Measurements from ENCODE around the gene BCL6.

The BCL6 gene

DNA sequence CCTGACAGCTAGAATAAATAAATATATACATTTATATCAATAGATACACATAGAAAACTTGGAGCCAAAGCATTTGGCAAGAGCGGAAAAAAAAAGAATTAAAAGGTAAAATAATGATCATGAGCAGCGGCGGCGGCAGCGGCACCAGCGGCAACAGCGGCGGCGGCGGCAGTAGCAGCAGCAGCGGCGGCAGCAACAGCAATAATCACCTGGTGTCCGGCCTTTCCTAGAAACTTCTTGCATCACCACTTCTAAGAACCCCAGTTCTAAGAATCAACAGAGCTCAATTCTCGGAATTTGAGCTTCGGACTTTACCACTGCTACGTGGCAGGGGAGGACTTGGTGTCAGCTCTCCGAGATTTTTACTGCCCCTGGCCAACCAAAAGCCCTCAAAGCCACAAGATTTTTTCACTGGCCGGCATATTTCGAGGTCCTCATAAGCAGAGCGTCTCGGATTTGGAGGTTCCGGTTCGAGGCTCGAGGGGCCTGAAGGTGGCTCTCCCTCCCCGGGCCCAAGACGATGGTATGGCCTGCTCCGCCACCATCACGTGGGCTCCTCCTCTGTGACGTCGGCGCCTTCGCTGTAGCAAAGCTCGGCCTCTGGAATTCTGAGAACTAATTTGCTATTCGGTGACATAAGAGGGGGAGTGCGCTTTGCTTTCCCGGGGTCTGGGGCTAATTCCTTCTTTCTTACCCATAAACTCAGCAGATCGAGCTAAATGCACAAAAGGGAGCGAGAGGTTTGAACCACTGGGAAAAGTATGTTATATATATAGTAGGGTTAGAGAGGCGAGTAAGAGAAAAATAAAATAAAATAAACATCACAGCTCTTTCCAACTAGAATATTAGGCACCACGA is at the start of gene BCL6:
Gene BCL6, minus strand, starts transcription at position 268 of the 858 bp plus-strand sequence. CDS start 11,775 bp downstream, outside the sequence.
- DNase-seq (ENCODE audit: low read depth in 2 of 2) = peak; percentile 74 to 80

DNA sequence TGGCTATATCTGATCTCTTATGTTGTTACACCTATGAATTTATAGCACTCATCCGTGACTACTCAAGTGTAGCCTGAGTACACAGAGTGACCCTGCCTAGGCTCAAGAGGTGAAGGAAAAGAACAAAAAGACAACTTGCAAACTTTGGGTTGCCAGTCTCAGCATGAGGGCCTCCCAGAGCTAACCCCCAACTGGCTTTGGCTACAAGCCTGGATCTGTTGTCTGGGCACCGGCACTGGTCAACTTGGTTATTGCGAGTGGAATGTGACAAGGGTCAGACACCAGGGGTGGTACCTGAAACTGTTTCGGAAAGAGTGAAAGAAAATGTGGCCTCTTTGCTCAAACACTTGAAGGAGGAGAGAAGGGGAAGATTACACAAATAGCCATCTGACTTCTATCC is 49.5 kb upstream of the BCL6 start:
- no peak for DNase-seq (ENCODE audit: low read depth in 2 of 2)

DNA sequence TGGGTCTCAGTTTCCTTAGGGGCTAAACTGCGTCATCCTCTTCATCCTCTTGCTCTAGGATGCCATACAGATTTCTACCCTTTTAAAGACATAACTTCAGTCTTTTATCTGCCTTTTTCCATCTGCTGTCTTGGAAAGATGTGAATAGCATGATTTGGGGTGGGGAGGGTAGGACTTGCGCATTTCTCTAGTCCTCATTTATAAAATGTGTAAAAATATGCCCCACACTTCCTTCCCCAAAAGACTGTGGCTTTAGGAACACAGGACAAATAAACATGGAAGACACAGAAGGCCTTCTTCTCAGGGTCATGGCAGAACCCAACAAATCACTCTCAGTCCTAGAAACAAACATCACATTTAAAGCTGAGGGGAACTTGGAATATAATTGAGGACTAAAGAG is 48.4 kb upstream of the BCL6 start:
- no peak for DNase-seq (ENCODE audit: low read depth in 2 of 2)

DNA sequence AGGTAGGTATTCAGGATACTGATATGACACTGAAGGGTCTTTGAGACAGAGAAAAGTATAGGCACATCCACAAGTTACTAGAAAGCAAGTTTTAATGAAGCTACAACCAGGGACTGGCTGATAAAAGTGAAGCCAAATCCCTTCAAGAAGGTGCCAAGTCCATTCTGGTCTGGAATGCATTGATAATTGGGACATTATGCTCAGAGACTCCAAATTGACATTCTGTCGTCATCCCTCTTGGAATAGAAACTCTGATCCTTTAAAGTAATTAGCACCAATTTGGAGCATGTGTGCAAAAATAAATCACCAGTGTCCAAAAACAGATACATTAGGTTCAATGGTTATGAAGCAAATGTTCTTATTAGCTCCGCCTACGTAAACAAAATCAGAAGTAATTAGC is 47.3 kb upstream of the BCL6 start:
- DNase-seq (ENCODE audit: low read depth in 2 of 2) = no peak

DNA sequence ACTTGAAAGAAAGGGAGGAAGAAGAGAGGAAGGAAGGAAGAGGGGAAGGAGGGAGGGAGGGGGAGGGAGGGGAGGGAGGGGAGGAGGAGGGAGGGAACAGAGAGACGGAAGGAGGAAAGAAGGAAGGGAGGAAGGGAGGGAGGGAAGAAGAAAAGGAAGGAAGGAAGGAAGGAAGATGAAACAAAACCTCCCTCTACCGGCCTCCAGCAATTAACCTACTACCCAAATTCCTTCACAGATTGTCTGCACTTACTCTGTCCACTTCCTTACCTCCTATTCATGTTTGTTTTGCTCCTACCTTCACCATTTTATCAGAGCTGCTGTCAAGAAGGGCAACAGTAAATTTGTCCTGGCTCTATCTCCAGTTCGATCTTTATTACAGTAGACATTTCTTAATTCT is 44.6 kb upstream of the BCL6 start:
- no peak for DNase-seq (ENCODE audit: low read depth in 2 of 2)

DNA sequence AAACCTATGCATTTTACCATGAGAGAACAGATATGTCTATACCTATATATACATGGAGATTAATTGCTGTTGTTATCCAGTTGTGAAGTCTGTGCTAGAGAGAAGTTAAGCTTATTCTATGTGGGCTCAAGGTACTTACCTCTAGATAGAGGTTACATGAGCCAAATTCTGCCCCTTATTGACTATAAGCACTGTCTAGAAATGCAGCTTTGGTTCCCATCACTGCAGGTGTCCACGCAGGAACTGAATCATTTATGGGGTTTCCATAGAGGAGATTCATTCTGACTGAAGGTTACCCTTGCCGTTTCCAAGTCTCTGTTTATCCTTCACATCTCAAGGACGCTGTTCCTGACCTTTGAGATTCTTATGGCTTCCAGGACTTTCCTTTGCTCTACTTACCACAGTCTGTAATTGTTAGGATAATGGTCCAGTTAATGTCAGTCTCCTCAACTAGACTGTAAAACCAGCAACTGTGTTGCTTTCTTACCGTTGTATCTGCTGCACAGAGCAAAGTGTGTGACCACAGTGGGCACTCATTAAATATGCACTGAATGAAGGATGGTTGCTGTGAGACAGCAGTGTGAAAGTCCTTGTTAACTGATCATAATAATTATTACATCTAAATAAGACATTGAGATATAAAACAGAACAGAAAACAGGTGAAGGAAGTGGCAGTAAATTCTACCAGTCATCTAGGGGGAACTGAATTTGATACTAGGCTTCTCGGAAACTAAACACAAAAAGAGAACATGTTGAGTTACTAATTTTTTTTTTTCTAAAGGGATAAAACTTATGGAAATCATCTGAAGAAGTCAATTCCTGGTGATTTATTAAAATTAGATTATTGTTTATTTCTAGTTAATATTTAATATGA is 44.0 kb upstream of the BCL6 start:
- no peak for DNase-seq (ENCODE audit: low read depth in 2 of 2)

DNA sequence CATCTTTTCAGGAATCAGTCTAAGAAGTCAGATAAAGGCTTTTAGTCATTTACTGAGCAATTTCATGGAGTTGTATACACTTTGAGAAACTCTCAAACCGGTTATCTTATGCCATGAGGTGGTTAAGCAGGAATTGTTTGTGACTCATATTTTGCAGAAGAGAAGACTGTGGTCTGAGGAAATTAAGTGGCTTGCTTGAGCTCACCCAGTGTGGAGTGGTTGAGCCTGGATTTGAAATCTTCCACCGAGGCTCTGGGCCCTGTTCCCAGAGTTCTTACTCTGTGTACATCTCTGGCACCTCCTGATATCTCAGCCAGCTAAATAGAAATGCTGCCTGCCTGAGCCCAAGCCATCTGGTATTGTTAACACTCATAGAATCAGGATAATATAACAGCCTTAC is 37.8 kb upstream of the BCL6 start:
- no peak for DNase-seq (ENCODE audit: low read depth in 2 of 2)

DNA sequence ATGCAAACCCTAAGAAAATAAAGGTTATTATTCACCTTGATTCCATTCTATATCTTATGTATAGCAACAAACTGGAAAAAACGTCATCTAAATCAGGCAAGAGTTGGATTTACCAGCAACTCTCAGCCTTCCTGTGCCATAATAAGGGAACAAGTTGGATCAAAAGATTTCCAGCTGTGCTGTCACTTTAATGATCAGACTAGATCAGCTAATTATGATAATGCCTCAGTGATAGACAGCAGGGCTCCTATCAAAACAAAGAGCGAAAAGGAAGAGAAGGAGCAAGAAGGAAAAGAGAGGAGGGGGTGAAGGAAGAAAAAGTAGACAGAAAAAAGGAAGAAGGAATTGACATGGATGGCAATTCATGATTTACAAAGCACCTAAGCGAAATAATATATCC is 36.7 kb upstream of the BCL6 start:
- DNase-seq (ENCODE audit: low read depth in 2 of 2) = no peak

DNA sequence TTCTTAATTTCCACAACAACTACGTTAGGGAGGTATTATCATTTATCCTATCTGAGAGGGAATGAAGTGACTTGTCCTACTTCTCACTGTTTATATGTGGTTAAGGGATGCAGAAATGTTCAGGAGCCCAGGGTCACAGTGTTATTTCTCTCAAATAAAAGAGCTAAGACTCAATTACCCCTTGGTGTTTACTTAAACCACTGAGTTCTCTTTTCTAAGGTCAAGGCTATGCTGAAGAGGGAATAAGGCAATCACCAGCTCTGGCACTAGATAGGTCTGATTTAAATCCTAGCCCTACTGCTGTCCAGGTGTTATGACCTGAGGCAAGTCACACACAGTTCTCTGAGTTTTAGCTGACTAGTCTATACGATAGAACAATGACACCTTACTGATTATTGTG is 35.7 kb upstream of the BCL6 start:
- no peak for DNase-seq (ENCODE audit: low read depth in 2 of 2)

DNA sequence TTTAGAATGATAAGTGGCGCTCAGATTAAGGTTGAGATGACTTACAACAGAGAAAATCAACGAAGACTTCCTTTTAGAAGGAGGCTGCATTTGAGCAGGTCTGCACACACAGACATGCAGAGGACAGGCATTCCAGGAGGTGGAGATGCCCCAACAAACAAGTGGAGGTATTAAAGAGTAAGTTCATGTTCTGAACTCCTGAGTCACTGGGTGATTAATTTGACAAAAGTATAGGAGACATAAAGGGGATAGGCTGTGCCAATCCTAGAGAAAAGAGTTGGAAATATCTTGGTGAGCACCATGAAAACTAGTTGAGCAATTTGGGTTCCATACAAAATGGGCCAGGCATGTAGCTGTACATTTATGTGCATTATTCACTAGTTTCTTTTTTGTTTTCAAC is 33.5 kb upstream of the BCL6 start:
- no peak for DNase-seq (ENCODE audit: low read depth in 2 of 2)

DNA sequence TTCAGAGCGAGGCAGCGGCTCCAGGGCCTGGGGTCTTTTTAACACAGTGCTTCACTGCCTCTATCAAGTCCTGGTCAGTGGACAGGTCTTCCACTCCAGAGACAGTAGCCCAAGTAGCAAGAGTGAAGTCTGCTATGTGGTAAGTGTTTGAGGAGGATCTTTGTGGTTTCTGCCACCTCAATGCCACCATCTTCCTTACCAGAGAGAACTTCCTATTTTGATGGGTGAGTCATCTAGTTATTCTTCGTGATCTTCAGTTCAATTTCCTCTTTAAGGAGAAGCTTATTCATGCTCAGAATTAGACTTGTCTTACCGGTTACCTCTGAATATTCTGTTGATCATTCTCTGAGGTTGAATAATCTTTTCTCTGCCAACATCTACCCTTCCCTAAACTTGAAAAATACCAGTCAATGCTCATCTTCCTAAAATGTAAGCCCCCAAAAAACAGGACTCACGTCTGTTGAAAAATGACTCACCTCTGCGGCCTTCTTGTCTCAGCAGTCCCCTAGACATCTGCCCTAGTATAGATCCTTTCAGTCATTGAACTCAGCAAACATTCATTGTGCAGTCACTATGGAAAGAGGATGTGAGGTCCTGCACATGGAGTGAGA is 32.2 kb upstream of the BCL6 start:
- DNase-seq (ENCODE audit: low read depth in 2 of 2) = peak in 1 of 2 donors; percentile 31

DNA sequence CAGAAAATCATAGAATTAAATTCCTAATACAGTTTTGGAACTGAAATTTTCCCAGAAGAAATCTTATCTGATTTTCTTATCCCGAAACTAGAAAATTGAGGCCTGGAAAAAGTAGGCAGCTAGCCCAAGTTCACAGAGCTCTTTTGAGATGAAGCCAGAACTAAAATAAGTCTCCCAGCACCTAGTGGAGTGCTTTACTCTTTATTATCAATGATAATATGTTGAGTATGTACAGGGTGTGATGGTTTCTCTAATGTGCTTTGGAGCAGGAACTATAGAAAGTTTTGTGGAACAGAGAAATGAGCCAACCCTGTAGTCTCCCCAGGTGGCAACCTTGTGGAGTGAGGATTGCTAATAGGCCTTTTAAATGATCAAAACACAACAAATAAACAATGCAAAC is 30.3 kb upstream of the BCL6 start:
- DNase-seq (ENCODE audit: low read depth in 2 of 2) = no peak

DNA sequence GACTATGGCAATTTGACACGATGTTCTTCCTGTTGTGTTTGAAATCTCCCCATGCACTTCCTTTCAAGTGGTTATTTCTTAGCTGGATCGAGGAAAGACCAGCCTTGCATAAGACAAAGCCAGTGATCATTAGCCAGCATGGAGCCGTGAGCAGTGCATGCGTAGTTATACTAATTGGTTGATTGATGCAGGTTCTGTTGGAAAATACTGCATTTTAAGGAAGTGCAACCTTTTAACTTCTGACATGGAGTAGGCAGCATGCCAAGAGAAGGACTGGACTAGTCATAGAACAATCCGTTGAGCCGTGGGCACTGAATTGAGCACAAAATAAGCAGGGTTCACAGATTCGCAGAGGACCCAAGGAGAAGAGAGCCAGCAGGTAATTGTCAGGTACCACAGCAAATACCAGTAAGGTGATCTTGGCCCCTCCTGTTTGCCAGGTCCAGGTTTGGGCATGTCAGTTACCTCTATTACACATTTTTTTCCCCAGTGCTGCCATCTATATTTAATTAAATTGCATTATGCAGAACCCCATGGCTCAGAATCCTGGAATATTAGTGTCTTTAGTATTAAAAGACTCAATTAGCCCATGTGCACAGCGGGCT is 29.0 kb upstream of the BCL6 start:
- DNase-seq (ENCODE audit: low read depth in 2 of 2) = no peak

DNA sequence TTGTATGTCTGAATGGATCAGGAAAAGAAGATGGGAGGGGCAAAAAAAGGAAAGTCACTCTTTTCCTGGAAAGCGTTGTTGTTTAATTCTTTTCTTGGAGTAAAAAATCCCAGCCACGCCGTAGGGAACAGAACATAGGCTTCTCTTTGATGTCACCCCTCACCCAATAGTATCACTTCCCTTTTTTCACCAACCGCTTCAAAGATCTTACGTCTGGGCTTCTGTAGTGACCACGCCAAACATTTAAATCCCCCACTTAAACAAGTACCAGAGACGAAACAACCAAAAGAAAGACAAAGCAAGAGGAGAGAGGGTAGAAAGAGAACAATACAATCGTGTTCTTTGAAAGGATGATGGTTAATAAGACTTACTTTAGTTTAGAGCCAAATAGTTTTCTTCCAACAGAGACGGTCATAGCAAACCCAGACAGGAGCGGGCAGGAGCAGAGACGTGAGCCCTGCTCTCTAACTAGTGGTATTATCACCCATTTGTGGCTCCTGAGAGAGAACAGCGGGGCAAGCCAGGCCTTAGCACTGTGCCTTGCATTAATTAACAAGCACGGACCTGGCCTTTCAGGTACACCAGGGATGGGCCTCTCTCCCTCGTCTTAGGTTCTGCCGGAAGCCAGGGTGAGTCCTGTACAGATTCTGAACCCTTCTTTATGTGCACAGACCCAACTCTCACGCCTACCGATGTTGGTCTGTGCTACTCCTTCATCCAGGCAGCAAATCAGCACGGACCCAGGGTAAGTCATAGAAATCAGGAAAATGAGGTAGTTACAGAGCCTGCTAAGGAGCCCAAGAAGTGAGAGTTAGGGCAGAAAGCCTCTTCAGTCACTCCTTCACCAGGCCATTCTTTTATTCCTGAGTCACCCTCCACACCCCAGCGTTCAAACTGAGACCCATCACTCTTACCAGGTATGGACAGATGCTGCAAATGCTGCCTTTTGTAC is 28.2 kb upstream of the BCL6 start:
- no peak for DNase-seq (ENCODE audit: low read depth in 2 of 2)

DNA sequence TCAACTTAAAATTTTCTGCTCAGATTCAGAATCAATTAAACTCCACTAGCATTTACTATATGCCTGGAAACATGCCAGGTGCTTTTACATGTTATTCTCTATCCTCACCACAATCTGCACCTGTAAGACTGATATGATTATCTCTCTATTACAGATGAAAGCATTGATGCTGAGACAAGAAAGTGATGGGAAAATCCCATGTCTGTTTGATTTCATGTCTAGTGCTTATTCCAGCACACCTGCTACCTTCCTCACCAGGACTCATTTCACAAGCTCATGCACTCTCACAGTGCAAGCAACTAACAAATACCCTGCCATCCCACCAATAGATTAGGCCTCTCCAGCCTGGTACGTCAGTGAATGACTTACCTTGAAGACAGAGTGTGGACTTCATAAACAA is 25.0 kb upstream of the BCL6 start:
- DNase-seq (ENCODE audit: low read depth in 2 of 2) = no peak

DNA sequence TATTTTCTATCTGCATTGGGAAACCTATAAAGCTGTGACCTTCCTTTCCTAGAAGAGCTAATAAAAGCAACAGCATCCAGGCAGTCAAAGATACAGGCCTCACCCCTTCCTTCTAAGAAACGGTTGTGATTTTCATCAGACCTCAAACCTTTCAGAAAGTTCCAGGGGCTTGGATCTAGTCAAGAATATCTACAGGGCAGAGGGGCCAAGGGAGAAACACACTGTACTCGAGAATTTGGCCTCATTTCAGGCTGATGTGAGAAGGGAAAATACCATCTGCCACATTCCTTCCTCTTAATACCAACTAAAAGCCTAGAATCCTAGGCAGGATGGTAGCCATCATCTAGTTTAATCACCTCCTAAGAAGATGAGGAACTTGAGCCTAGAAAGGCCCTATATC is 24.5 kb upstream of the BCL6 start:
- no peak for DNase-seq (ENCODE audit: low read depth in 2 of 2)

DNA sequence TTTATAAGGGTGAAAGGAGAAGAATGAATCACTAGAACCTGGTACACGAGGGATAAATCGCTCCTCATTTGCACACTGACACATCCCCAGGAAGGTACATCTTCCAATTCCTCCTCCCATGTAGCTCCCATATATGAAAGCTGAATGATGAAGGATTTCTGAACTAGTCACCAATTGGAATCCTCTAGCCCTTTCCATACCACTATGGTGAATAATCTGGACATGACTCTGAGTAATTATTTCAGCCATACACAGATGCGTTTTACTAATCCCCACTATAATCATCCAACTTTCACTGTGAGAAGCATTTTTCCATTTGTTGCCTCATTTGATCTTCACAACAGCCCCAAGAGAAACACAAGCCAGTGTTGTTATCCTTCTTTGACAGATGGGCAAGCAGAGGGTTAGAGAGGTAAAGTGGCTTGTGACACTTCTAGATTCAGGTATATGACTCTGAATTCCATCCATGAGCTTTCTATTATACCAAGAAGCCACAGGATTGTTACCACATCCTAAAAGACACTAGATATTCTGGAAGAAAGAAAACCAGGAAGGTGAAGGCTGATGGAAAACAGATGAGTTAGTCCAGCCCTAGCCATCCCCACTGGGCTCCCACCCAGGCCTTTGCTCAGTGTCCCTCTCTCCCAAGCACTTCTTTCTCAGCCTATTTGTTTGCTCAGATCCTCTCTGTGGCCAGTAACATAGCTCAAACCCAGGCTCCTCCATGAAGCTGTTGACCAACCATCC is 22.2 kb upstream of the BCL6 start:
- DNase-seq (ENCODE audit: low read depth in 2 of 2) = no peak

DNA sequence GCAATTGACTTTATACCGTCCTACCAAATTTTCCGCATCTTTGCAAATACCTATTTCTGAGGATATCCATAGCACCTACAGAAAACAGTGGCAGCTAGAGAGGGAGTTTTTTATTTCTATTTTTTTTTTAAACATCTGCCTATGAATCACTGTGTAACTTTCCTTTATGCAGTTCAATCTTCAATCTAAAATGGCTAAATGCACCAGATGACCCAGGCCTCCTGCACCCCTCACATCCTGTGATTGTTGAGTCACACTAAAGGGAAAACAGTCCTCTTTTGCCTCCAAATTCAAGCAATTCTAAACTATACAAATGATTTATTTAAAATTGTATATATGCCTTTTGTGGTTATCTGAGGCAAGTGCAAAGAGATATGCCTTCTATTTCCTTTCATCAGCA is 20.1 kb upstream of the BCL6 start:
- no peak for DNase-seq (ENCODE audit: low read depth in 2 of 2)

DNA sequence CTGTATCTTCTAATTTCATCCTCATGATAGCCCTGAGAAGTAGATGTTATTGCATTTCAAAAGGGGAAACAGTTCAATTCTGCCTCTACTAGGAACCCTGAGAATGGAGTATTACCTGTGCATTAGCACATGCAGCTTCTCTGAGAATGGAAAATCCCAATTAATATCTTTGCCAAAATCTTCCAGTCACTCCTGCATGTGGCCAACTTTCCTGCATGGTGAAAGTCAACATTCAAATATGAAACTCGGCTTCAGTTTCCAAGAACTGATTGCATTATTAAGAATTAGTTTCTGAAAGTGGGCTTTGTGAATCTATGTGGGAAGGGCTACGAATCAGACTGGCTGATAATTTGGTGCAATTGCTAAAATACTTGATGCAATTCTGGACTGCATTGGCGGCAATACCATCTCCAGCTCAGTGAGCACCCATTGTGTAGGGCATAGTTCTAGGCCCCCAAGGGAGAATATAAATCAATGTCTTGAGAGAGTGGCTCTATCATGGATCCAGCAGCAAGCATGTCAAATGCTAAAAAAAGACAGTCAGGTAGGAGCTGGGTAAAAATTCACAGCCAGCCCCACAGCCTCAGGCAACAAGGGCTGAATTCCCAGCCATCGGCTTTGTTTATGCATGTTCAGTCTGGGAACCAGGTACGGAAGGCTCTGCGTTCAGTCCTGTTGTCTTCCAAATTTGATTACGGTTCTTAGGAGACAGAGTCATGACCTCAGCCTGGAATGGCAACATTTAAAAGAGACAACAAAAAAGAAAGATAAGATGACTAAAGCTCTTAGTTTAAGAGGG is 18.8 kb upstream of the BCL6 start:
- DNase-seq (ENCODE audit: low read depth in 2 of 2) = no peak
